Stimulated activated CD8-positive, alpha-beta memory T cell treated with anti-CD3 and anti-CD28 coated beads, Interleukin-2, amount 100 ng/mL, for 48 hours (primary cell): ENCODE measurements around the gene LOXL3.

Experiments used
- DNase-seq, 2 donors: peaks; one replicate each; pipeline ENCODE4 v3.0.0-alpha.2; 2020; ENCODE audit warnings: low read depth in 2 of 2

LOXL3 gene

GRCh38 chr2:74550231-74550630 lies 3.5 kb downstream of the LOXL3 start:
- no peak for DNase-seq

- DNase-seq: no peak
Observed at GRCh38 chr2:74548900-74549826, 4.6 kb downstream of the LOXL3 start.

- DNase-seq: no peak
Observed at GRCh38 chr2:74548285-74548899, 5.3 kb downstream of the LOXL3 start.

- no peak for DNase-seq
Observed at GRCh38 chr2:74546004-74546403, 7.7 kb downstream of the LOXL3 start.

GRCh38 chr2:74544634-74545033 lies 9.1 kb downstream of the LOXL3 start:
- DNase-seq: no peak

- no peak for DNase-seq
Observed at GRCh38 chr2:74542978-74543377, 10.8 kb downstream of the LOXL3 start.

- no peak for DNase-seq
Observed at GRCh38 chr2:74540291-74540690, 13.5 kb downstream of the LOXL3 start.

GRCh38 chr2:74538881-74539339 lies 14.8 kb downstream of the LOXL3 start:
- DNase-seq: no peak

- DNase-seq: no peak
Observed at GRCh38 chr2:74537140-74537539, 16.6 kb downstream of the LOXL3 start.

GRCh38 chr2:74536166-74536950 lies 17.4 kb downstream of the LOXL3 start:
- no peak for DNase-seq

GRCh38 chr2:74535440-74535965 lies 18.2 kb downstream of the LOXL3 start:
- no peak for DNase-seq

GRCh38 chr2:74534411-74534810 lies 19.3 kb downstream of the LOXL3 start:
- DNase-seq: no peak

- no peak for DNase-seq
Observed at GRCh38 chr2:74533464-74533863, 20.3 kb downstream of the LOXL3 start.

GRCh38 chr2:74532222-74532621 lies 21.5 kb downstream of the LOXL3 start:
- DNase-seq: no peak

- no peak for DNase-seq
Observed at GRCh38 chr2:74531666-74532065, 22.1 kb downstream of the LOXL3 start.

- no peak for DNase-seq
Observed at GRCh38 chr2:74530239-74531187, 23.2 kb downstream of the LOXL3 start.

- DNase-seq: peak; percentile 91 to 93
Observed at GRCh38 chr2:74529357-74530238, 24.1 kb downstream of the LOXL3 start, which contains the start of the genes AUP1 and HTRA2. TSS of gene AUP1 (minus strand) at chr2:74529706. CDS start at chr2:74529629, 77 bp downstream. TSS of gene HTRA2 (plus strand) at chr2:74529933. CDS start at chr2:74530007, 74 bp downstream.

GRCh38 chr2:74528600-74529356 lies 25.0 kb downstream of the LOXL3 start:
- DNase-seq: no peak

- DNase-seq: no peak
Observed at GRCh38 chr2:74527741-74528140, 26.0 kb downstream of the LOXL3 start.
